GM12878 (cell line): ENCODE data around the gene GABARAPL2. TPM values are rescaled to one million over a fixed set of nuclear protein-coding genes. Genes with fewer than 3 reads are reported as not detected.

Source experiments
- ATAC-seq: fragments of 200-7000 bp; cut with Tn5 transposase; 3 replicates; pipeline ENCODE4 v1.9.1; 2020; ENCODE audit warnings: mild to moderate bottlenecking, moderate library complexity
- BruUV-seq: library from RNA; stranded (reverse); fragments of 400-500 nt; replicated peaks from 2 replicates; lab custom pipeline; 2021; lab: Mats Ljungman, UMichigan
- CTCF ChIA-PET: fragments of 300-600 bp; sonication (Branson Sonifier 250); formaldehyde crosslinking; extraction: SDS; loops from one replicate; lab custom pipeline; 2021; ENCODE audit warnings: inconsistent platforms; lab: Yijun Ruan, JAX
- POLR2A ChIA-PET: fragments of 350-600 bp; formaldehyde crosslinking; extraction: SDS; loops from one replicate; lab custom pipeline; 2021; ENCODE audit warnings: inconsistent platforms; lab: Charles Lee
- RAD21 ChIA-PET: fragments of 300-600 bp; sonication (Branson Sonifier 250); formaldehyde crosslinking; loops from one replicate; lab custom pipeline; 2023; ENCODE audit warnings: antibody characterized with exemption; ENCODE audit not compliant: unreplicated experiment; lab: Charles Lee
- SMC1A ChIA-PET: fragments of 300-600 bp; sonication (Branson Sonifier 250); formaldehyde crosslinking; loops from one replicate; lab custom pipeline; 2023; ENCODE audit not compliant: unreplicated experiment, uncharacterized antibody; lab: Charles Lee
- DNase-seq: peaks from one replicate; pipeline ENCODE4 v3.0.0-alpha.2; 2011; ENCODE audit warnings: low read depth, low spot score
- FAIRE-seq: peaks from 3 replicates; lab custom pipeline; 2011; peaks lifted over from hg19 to GRCh38; lab: Jason Lieb, UNC
- H2AFZ ChIP-seq: 2 replicates; pipeline ENCODE4 v1.6.0; 2011; ENCODE audit warnings: low read depth, low read length, control low read depth; ENCODE audit not compliant: control insufficient read depth
- H3K27ac ChIP-seq: 2 replicates; pipeline ENCODE4 v1.5.1; 2011; ENCODE audit warnings: control low read depth; ENCODE audit not compliant: control insufficient read depth, insufficient read depth
- H3K27me3 ChIP-seq, 2 experiments: replicated peaks in 1 of 2; 2 replicates each; pipeline versions ENCODE4 v1.6.0 to v1.6.1; 2011; ENCODE audit warnings: low read length in 1 of 2; ENCODE audit not compliant: control insufficient read depth in 2 of 2, insufficient read depth in 2 of 2
- H3K36me3 ChIP-seq, 2 experiments: 2 replicates each; pipeline ENCODE4 v1.5.1; 2011; ENCODE audit warnings: low read length in 1 of 2; ENCODE audit not compliant: control insufficient read depth in 2 of 2, insufficient read depth in 2 of 2
- H3K4me1 ChIP-seq: 2 replicates; pipeline ENCODE4 v1.6.1; 2011; ENCODE audit warnings: mild to moderate bottlenecking, low read length, moderate library complexity, mixed read lengths; ENCODE audit not compliant: control insufficient read depth, insufficient read depth
- H3K4me2 ChIP-seq: 2 replicates; pipeline ENCODE4 v1.6.0; 2011; ENCODE audit warnings: control low read depth; ENCODE audit not compliant: control insufficient read depth, insufficient read depth
- H3K4me3 ChIP-seq: fragments of 200-600 bp; sonication (generic); 2 replicates; pipeline ENCODE4 v1.5.1; 2016
- H3K79me2 ChIP-seq: 2 replicates; pipeline ENCODE4 v1.6.0; 2011; ENCODE audit warnings: low read length; ENCODE audit not compliant: control insufficient read depth, insufficient read depth
- H3K9ac ChIP-seq: 2 replicates; pipeline ENCODE4 v1.8.0; 2011; ENCODE audit warnings: low read length, control low read depth, mixed read lengths; ENCODE audit not compliant: control insufficient read depth, insufficient read depth
- H3K9me3 ChIP-seq: replicated peaks from 3 replicates; pipeline ENCODE4 v1.5.1; 2011; ENCODE audit warnings: mild to moderate bottlenecking, low read length; ENCODE audit not compliant: control insufficient read depth, insufficient read depth
- H4K20me1 ChIP-seq: 2 replicates; pipeline ENCODE4 v1.6.0; 2011; ENCODE audit not compliant: control insufficient read depth, insufficient read depth
- ATF3 ChIP-seq: IDR thresholded peaks from 2 replicates; pipeline ENCODE4 v1.6.1; 2011; ENCODE audit warnings: low read depth, mild to moderate bottlenecking, low read length, moderate library complexity, borderline replicate concordance; ENCODE audit errors: extremely low read depth
- BHLHE40 ChIP-seq, 2 experiments: fragments of 450-650 bp in 1 of 2; IDR thresholded peaks; 2 replicates each; pipeline ENCODE4 v1.6.1; 2011 to 2017; ENCODE audit warnings: low read depth in 2 of 2, borderline replicate concordance in 1 of 2, improper control_type of control experiment in 1 of 2, low read length in 1 of 2, mild to moderate bottlenecking in 1 of 2
- BRCA1 ChIP-seq: IDR thresholded peaks from 2 replicates; pipeline ENCODE4 v1.6.1; 2011; ENCODE audit warnings: low read depth, low read length, improper control_type of control experiment
- E2F4 ChIP-seq: IDR thresholded peaks from 2 replicates; pipeline ENCODE4 v1.6.1; 2012; ENCODE audit warnings: low read depth, low read length, improper control_type of control experiment
- IRF4 ChIP-seq: IDR thresholded peaks from 2 replicates; pipeline ENCODE4 v1.6.1; 2011; ENCODE audit warnings: low read depth, low read length
- JUND ChIP-seq: IDR thresholded peaks from 2 replicates; pipeline ENCODE4 v1.6.1; 2012; ENCODE audit warnings: low read depth, mild to moderate bottlenecking, low read length, improper control_type of control experiment, moderate library complexity
- LARP7 ChIP-seq: fragments of 450-650 bp; IDR thresholded peaks from 2 replicates; pipeline ENCODE4 v1.6.1; 2017; ENCODE audit warnings: mild to moderate bottlenecking
- MAX ChIP-seq: IDR thresholded peaks from 2 replicates; pipeline ENCODE4 v1.6.1; 2012; ENCODE audit warnings: low read depth, low read length, improper control_type of control experiment
- MEF2B ChIP-seq: fragments of 450-650 bp; IDR thresholded peaks from 2 replicates; pipeline ENCODE4 v1.6.1; 2018; ENCODE audit warnings: mild to moderate bottlenecking, moderate library complexity; ENCODE audit not compliant: partially characterized antibody, poor library complexity, severe bottlenecking
- MXI1 ChIP-seq: fragments of 150-350 bp; IDR thresholded peaks from 2 replicates; pipeline ENCODE4 v1.6.1; 2011; ENCODE audit warnings: low read depth, mild to moderate bottlenecking, inconsistent platforms, low read length, improper control_type of control experiment
- NR2F1 ChIP-seq: fragments of 450-650 bp; conservative IDR thresholded peaks from 2 replicates; pipeline ENCODE4 v1.6.1; 2017; ENCODE audit warnings: mild to moderate bottlenecking
- PML ChIP-seq: IDR thresholded peaks from 2 replicates; pipeline ENCODE4 v1.6.1; 2012; ENCODE audit warnings: low read length, inconsistent platforms
- POLR2AphosphoS2 ChIP-seq: IDR thresholded peaks from 2 replicates; pipeline ENCODE4 v1.6.1; 2011; ENCODE audit warnings: low read depth, mild to moderate bottlenecking, low read length, improper control_type of control experiment, moderate library complexity
- REST ChIP-seq: IDR thresholded peaks from 2 replicates; pipeline ENCODE4 v1.6.1; 2012; ENCODE audit warnings: mild to moderate bottlenecking, low read depth, low read length
- SPI1 ChIP-seq: IDR thresholded peaks from 2 replicates; pipeline ENCODE4 v1.6.1; 2011; ENCODE audit warnings: low read depth, mild to moderate bottlenecking, low read length, moderate library complexity, borderline replicate concordance; ENCODE audit not compliant: insufficient read depth
- YBX1 ChIP-seq: fragments of 450-650 bp; IDR thresholded peaks from 2 replicates; pipeline ENCODE4 v1.6.1; 2016; ENCODE audit warnings: antibody characterized with exemption
- YY1 ChIP-seq: IDR thresholded peaks from 2 replicates; pipeline ENCODE4 v1.6.1; 2011; ENCODE audit warnings: low read depth, mild to moderate bottlenecking, low read length
- WGBS: methylation state at CpG from one replicate; pipeline ENCODE4 v1.1.6; 2016; ENCODE audit warnings: low lambda C conversion rate; ENCODE audit not compliant: insufficient replicate concordance, insufficient coverage; ENCODE audit errors: missing lambda C conversion rate; 5-methylcytosine and 5-hydroxymethylcytosine counted together
- in situ Hi-C: fragments of 300-500 bp; cut with MboI; formaldehyde crosslinking; loops from 9 replicates; pipeline ENCODE4 v1.14.3; 2018; ENCODE audit warnings: mixed read lengths
- intact Hi-C: fragments of 100-400 bp; cut with micrococcal nuclease; formaldehyde crosslinking; loops from one replicate; pipeline ENCODE4 v1.14.2; 2022; ENCODE audit not compliant: unreplicated experiment
- polyA plus RNA-seq, 11 experiments: library from polyadenylated mRNA; depleted of rRNA in 4 of 11; unstranded in 6 of 11; stranded (reverse) in 5 of 11; fragments of >200 nt; fragmentation: Nextera tagmentation in 4 of 11; fragmentation: Illumina TruSeq in 1 of 11; extraction: Ambion mirVana in 4 of 11; extraction: Trizol in 1 of 11; gene quantifications; 1 replicate in 1 of 11; 2 replicates in 10 of 11; pipeline versions ENCODE4 v1.2.1 to v1.2.3, GENCODE V29; 2011 to 2016; ENCODE audit warnings: inconsistent platforms in 2 of 11, missing spikeins in 2 of 11, low read depth in 1 of 11
- total RNA-seq, 4 experiments: library from RNA; depleted of rRNA in 3 of 4; stranded (reverse); fragments of >200 nt in 3 of 4; fragmentation: Illumina TruSeq in 1 of 4; extraction: Trizol in 1 of 4; gene quantifications; 2 replicates each; pipeline versions ENCODE4 v1.2.1 to v1.2.3, GENCODE V29; 2013 to 2021

The GABARAPL2 gene
- total and polyA plus RNA-seq, 10 of the 15 experiments (the other 5 are each of a cell fraction or from before 2014, with no cell fraction given), result 61.9 to 359 (median 128) TPM

DNA sequence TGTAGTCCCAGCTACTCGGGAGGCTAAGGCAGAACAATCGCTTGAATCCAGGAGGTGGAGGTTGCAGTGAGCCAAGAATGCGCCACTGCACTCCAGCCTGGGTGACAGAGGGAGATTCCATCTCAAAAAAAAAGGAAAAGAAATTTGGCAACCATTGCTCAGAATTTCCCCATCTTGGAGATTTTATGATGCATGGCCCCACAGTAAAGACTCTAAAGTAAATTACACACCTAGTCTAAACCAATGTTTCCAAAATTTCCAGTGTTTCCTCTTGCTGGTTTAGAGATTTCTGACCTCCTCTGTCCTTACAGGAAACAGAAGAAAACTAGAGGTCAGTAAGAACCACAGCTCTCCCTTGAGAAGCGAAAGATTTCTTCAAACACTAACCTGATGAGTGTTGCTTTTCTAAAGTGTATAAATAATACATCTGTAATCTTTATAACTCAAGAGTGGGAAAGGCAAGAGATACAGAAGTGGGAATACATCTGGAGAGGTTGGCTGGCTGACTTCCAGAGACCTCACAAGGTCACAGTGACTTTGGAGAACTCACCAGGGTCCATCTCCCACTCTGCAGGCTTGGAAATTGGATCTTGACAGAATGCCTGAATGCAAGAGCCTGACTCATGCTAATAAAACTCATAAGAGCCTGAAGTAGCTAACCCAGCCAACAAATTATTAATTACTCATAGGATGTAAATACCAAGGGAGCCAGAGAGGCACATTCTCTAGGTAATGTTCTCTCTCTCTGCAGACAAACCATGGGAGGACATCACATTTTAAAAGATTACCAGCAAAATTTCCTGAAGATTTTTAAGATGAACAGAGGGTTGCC lies 48.1 kb downstream of the GABARAPL2 start:
- in situ Hi-C loops (no loop called here), intact Hi-C loops (no loop called here)
- no peaks in the 10 kb centered on the region for H3K27me3 ChIP-seq
- DNase-seq (no peak), ATAC-seq (no peak), FAIRE-seq (no peak)
- ChIA-PET RAD21 (no interaction called here), SMC1A (no interaction called here), POLR2A (no interaction called here), CTCF (interaction anchor here (2.3 to 9.5 kb wide), 2 partner anchors 94 to 150 kb away, joined by 7 to 153 read pairs; partner anchors contain the start of gene TMEM170A)
- no peaks in the 10 kb centered on the region for H4K20me1 ChIP-seq
- WGBS, result 97% methylated on average over 4 of the region's 4 CpGs
- no peak overlapping the region for H3K27ac ChIP-seq
- no peak overlapping the region for H3K9ac ChIP-seq
- H3K4me2 ChIP-seq, result no peak overlapping the region
- H2AFZ ChIP-seq, result no peak overlapping the region
- H3K9me3 ChIP-seq, result no peaks in the 10 kb centered on the region
- peaks cover 6 to 34% of the 10 kb centered on the region in 2 experiments for H3K36me3 ChIP-seq
- H3K4me1 ChIP-seq, result peaks cover 9% of the 10 kb centered on the region
- TF ChIP-seq SPI1 (no peak), IRF4 (no peak), PML (no peak), REST (no peak), JUND (no peak), ATF3 (no peak), E2F4 (no peak), NR2F1 (no peak), BHLHE40 (IDR thresholded peaks at IDR 0.05; ENCODE audit: borderline replicate concordance in 1 of 2, low read depth in 2 of 2, low read length in 1 of 2) (no peak), BRCA1 (no peak), YBX1 (no peak), POLR2AphosphoS2 (no peak), MAX (no peak), YY1 (no peak), MXI1 (no peak), LARP7 (no peak), MEF2B (no peak)
- no peaks in the 10 kb centered on the region; the same call in 1 of the 2 replicates for H3K79me2 ChIP-seq
- no peak overlapping the region for H3K4me3 ChIP-seq
- BruUV-seq, result no TSS peak
